SK-N-SH treated with all-trans-retinoic acid at 6 μM for 48 hours (cell line): ENCODE measurements around the gene CUL2.

Experiments used
- ATAC-seq: fragments of 200-7000 bp; cut with Tn5 transposase; 3 replicates; pipeline ENCODE4 v1.9.1; 2020; ENCODE audit warnings: mild to moderate bottlenecking, moderate library complexity
- ARNTL ChIP-seq: fragments of 450-650 bp; formaldehyde crosslinking; IDR thresholded peaks from 2 replicates; pipeline ENCODE4 v1.5.0; 2020; ENCODE audit warnings: low read depth, mild to moderate bottlenecking, moderate library complexity, borderline replicate concordance
- BACH2 ChIP-seq: fragments of 250-450 bp; sonication (Bioruptor Pico); IDR thresholded peaks from 2 replicates; pipeline ENCODE4 v1.9.0; 2021; ENCODE audit warnings: mild to moderate bottlenecking, borderline replicate concordance
- CSDC2 ChIP-seq: fragments of 250-450 bp; sonication (Bioruptor Pico); IDR thresholded peaks from 2 replicates; pipeline ENCODE4 v1.5.0; 2020; ENCODE audit warnings: mild to moderate bottlenecking, moderate library complexity
- ESRRG ChIP-seq: fragments of 250-450 bp; sonication (Bioruptor Pico); IDR thresholded peaks from 2 replicates; pipeline ENCODE4 v1.6.1; 2021; ENCODE audit warnings: mild to moderate bottlenecking
- GLIS3 ChIP-seq: fragments of 250-450 bp; sonication (Bioruptor Pico); IDR thresholded peaks from 2 replicates; pipeline ENCODE4 v1.5.0; 2020; ENCODE audit warnings: mild to moderate bottlenecking, moderate library complexity
- ISL1 ChIP-seq: fragments of 250-450 bp; sonication (Bioruptor Pico); IDR thresholded peaks from 2 replicates; pipeline ENCODE4 v2.1.2; 2022; ENCODE audit warnings: mild to moderate bottlenecking, moderate library complexity
- OSR1 ChIP-seq: fragments of 250-450 bp; sonication (Bioruptor Pico); IDR thresholded peaks from 2 replicates; pipeline ENCODE4 v1.8.0; 2022; ENCODE audit warnings: moderate library complexity, mild to moderate bottlenecking, inconsistent platforms
- POU6F1 ChIP-seq: fragments of 250-450 bp; sonication (Bioruptor Pico); IDR thresholded peaks from 2 replicates; pipeline ENCODE4 v1.8.0; 2021; ENCODE audit warnings: low read depth, mild to moderate bottlenecking, moderate library complexity, borderline replicate concordance
- PPARA ChIP-seq: fragments of 250-450 bp; sonication (Bioruptor Pico); IDR thresholded peaks from 2 replicates; pipeline ENCODE4 v1.5.0; 2020; ENCODE audit warnings: mild to moderate bottlenecking, borderline replicate concordance
- RARB ChIP-seq: fragments of 250-450 bp; sonication (Bioruptor Pico); IDR thresholded peaks from 2 replicates; pipeline ENCODE4 v1.8.0; 2021; ENCODE audit warnings: mild to moderate bottlenecking, moderate library complexity
- SNAI2 ChIP-seq: fragments of 250-450 bp; sonication (Bioruptor Pico); IDR thresholded peaks from 2 replicates; pipeline ENCODE4 v1.5.0; 2020; ENCODE audit warnings: mild to moderate bottlenecking, moderate library complexity
- TCF4 ChIP-seq: fragments of 250-450 bp; sonication (Bioruptor Pico); IDR thresholded peaks from 2 replicates; pipeline ENCODE4 v1.8.0; 2021; ENCODE audit warnings: mild to moderate bottlenecking, moderate library complexity, borderline replicate concordance
- TOX ChIP-seq: fragments of 250-450 bp; sonication (Bioruptor Pico); IDR thresholded peaks from 2 replicates; pipeline ENCODE4 v1.8.0; 2021; ENCODE audit warnings: mild to moderate bottlenecking, moderate library complexity, borderline replicate concordance
- ZC3H10 ChIP-seq: fragments of 250-450 bp; sonication (Bioruptor Pico); IDR thresholded peaks from 2 replicates; pipeline ENCODE4 v1.5.1; 2021; ENCODE audit warnings: mild to moderate bottlenecking, moderate library complexity
- ZFP3 ChIP-seq: fragments of 250-450 bp; sonication (Bioruptor Pico); IDR thresholded peaks from 2 replicates; pipeline ENCODE4 v1.5.0; 2020; ENCODE audit warnings: mild to moderate bottlenecking, moderate library complexity
- ZFP30 ChIP-seq: fragments of 450-650 bp; formaldehyde crosslinking; IDR thresholded peaks from 2 replicates; pipeline ENCODE4 v1.5.0; 2022; ENCODE audit warnings: mild to moderate bottlenecking, moderate library complexity
- ZNF565 ChIP-seq: fragments of 450-650 bp; formaldehyde crosslinking; conservative IDR thresholded peaks from 2 replicates; pipeline ENCODE4 v1.5.0; 2020; ENCODE audit warnings: low read depth, mild to moderate bottlenecking, moderate library complexity
- ZNF70 ChIP-seq: fragments of 450-650 bp; formaldehyde crosslinking; IDR thresholded peaks from 2 replicates; pipeline ENCODE4 v1.5.0; 2020; ENCODE audit warnings: mild to moderate bottlenecking, moderate library complexity
- ZNF8 ChIP-seq: fragments of 450-650 bp; formaldehyde crosslinking; IDR thresholded peaks from 2 replicates; pipeline ENCODE4 v1.5.0; 2020; ENCODE audit warnings: mild to moderate bottlenecking, moderate library complexity
- TF ChIP-seq, protein P1 (sequence below): fragments of 250-450 bp; sonication (Bioruptor Pico); IDR thresholded peaks from 2 replicates; pipeline ENCODE4 v1.5.0; 2020; ENCODE audit warnings: mild to moderate bottlenecking, moderate library complexity
- TF ChIP-seq, protein P2 (sequence below): fragments of 250-450 bp; sonication (Bioruptor Pico); IDR thresholded peaks from 2 replicates; pipeline ENCODE4 v1.5.1; 2020; ENCODE audit warnings: low read depth, mild to moderate bottlenecking, moderate library complexity
- TF ChIP-seq, protein P3 (sequence below): fragments of 250-450 bp; sonication (Bioruptor Pico); IDR thresholded peaks from 2 replicates; pipeline ENCODE4 v1.8.0; 2020; ENCODE audit warnings: mild to moderate bottlenecking, moderate library complexity, borderline replicate concordance
- TF ChIP-seq, protein P4 (sequence below): fragments of 250-450 bp; sonication (Bioruptor Pico); IDR thresholded peaks from 2 replicates; pipeline ENCODE4 v1.5.1; 2021; ENCODE audit warnings: mild to moderate bottlenecking, moderate library complexity

Gene CUL2

DNA sequence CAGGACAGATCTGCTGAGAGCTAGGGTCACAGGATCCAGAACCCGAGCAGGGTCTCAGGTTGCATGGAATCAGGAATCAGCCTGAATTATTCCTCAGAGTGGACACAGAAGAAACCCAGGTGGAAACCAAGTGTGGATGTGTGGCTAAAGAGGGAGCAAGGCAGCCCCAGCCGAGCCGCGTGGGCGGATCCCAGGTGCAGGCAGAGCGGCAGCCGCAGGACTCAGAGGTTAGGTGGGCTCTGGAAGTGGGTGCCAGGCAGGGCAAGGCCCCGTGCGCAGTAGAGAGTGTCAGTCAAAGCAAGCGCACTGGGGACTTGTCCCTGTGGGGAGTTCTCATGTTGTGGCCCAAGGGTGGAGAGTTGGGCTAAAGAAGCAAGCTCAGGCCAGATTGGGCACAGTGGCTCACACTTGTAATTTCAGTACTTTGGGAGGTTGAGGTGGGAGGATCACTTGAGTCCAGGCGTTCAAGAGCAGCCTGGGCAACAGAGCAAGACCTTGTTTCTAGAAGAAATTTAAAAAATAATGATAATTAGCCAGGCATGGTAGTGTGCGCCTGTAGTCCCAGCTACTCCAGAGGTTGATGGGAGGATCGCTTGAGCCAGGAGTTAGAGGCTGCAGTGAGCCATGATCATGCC is 125.9 kb downstream of the CUL2 start:
- TF ChIP-seq POU6F1 (CRISPR knock-in tag) (no peak), SNAI2 (CRISPR knock-in tag) (no peak), ZNF8 (CRISPR knock-in tag) (no peak), ZNF565 (CRISPR knock-in tag) (no peak), ZNF70 (CRISPR knock-in tag) (no peak), CSDC2 (no peak), PPARA (CRISPR knock-in tag) (no peak), ZC3H10 (CRISPR knock-in tag) (no peak), ESRRG (CRISPR knock-in tag) (no peak), ZFP30 (CRISPR knock-in tag) (no peak), ARNTL (CRISPR knock-in tag) (no peak), OSR1 (CRISPR knock-in tag) (no peak), TOX (no peak), GLIS3 (no peak), BACH2 (CRISPR knock-in tag) (no peak), ISL1 (CRISPR knock-in tag) (no peak)
- TF ChIP-seq, protein P1, sequence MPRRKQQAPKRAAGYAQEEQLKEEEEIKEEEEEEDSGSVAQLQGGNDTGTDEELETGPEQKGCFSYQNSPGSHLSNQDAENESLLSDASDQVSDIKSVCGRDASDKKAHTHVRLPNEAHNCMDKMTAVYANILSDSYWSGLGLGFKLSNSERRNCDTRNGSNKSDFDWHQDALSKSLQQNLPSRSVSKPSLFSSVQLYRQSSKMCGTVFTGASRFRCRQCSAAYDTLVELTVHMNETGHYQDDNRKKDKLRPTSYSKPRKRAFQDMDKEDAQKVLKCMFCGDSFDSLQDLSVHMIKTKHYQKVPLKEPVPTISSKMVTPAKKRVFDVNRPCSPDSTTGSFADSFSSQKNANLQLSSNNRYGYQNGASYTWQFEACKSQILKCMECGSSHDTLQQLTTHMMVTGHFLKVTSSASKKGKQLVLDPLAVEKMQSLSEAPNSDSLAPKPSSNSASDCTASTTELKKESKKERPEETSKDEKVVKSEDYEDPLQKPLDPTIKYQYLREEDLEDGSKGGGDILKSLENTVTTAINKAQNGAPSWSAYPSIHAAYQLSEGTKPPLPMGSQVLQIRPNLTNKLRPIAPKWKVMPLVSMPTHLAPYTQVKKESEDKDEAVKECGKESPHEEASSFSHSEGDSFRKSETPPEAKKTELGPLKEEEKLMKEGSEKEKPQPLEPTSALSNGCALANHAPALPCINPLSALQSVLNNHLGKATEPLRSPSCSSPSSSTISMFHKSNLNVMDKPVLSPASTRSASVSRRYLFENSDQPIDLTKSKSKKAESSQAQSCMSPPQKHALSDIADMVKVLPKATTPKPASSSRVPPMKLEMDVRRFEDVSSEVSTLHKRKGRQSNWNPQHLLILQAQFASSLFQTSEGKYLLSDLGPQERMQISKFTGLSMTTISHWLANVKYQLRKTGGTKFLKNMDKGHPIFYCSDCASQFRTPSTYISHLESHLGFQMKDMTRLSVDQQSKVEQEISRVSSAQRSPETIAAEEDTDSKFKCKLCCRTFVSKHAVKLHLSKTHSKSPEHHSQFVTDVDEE (CRISPR knock-in tag), result no peak
- TF ChIP-seq, protein P2, sequence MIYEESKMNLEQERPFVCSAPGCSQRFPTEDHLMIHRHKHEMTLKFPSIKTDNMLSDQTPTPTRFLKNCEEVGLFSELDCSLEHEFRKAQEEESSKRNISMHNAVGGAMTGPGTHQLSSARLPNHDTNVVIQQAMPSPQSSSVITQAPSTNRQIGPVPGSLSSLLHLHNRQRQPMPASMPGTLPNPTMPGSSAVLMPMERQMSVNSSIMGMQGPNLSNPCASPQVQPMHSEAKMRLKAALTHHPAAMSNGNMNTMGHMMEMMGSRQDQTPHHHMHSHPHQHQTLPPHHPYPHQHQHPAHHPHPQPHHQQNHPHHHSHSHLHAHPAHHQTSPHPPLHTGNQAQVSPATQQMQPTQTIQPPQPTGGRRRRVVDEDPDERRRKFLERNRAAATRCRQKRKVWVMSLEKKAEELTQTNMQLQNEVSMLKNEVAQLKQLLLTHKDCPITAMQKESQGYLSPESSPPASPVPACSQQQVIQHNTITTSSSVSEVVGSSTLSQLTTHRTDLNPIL (CRISPR knock-in tag), result no peak
- TF ChIP-seq, protein P3, sequence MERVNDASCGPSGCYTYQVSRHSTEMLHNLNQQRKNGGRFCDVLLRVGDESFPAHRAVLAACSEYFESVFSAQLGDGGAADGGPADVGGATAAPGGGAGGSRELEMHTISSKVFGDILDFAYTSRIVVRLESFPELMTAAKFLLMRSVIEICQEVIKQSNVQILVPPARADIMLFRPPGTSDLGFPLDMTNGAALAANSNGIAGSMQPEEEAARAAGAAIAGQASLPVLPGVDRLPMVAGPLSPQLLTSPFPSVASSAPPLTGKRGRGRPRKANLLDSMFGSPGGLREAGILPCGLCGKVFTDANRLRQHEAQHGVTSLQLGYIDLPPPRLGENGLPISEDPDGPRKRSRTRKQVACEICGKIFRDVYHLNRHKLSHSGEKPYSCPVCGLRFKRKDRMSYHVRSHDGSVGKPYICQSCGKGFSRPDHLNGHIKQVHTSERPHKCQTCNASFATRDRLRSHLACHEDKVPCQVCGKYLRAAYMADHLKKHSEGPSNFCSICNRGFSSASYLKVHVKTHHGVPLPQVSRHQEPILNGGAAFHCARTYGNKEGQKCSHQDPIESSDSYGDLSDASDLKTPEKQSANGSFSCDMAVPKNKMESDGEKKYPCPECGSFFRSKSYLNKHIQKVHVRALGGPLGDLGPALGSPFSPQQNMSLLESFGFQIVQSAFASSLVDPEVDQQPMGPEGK (CRISPR knock-in tag), result no peak
- TF ChIP-seq, protein P4, sequence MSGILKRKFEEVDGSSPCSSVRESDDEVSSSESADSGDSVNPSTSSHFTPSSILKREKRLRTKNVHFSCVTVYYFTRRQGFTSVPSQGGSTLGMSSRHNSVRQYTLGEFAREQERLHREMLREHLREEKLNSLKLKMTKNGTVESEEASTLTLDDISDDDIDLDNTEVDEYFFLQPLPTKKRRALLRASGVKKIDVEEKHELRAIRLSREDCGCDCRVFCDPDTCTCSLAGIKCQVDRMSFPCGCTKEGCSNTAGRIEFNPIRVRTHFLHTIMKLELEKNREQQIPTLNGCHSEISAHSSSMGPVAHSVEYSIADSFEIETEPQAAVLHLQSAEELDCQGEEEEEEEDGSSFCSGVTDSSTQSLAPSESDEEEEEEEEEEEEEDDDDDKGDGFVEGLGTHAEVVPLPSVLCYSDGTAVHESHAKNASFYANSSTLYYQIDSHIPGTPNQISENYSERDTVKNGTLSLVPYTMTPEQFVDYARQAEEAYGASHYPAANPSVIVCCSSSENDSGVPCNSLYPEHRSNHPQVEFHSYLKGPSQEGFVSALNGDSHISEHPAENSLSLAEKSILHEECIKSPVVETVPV (CRISPR knock-in tag), result no peak
- no peak for ATAC-seq

- no peak for ATAC-seq
- TF ChIP-seq SNAI2 (CRISPR knock-in tag) (no peak), RARB (CRISPR knock-in tag) (no peak), TOX (no peak), ZNF8 (CRISPR knock-in tag) (no peak), ARNTL (CRISPR knock-in tag) (no peak), OSR1 (CRISPR knock-in tag) (no peak), ZNF565 (CRISPR knock-in tag) (no peak), ZNF70 (CRISPR knock-in tag) (no peak), CSDC2 (no peak), POU6F1 (CRISPR knock-in tag) (no peak), ZFP30 (CRISPR knock-in tag) (no peak), TCF4 (CRISPR knock-in tag) (no peak), ESRRG (CRISPR knock-in tag) (no peak), ZFP3 (CRISPR knock-in tag) (no peak), GLIS3 (no peak)
- TF ChIP-seq, protein P3 (CRISPR knock-in tag), result no peak
- TF ChIP-seq, protein P2 (CRISPR knock-in tag), result no peak
These were observed 127.3 kb downstream of the CUL2 start for GRCh38 chr10:34962866-34963265.
